Keratinocyte (primary cell): Measurements from ENCODE around the gene CNTF. TPM values are rescaled to one million over a fixed set of nuclear protein-coding genes. Genes with fewer than 3 reads are reported as not detected.

Experiments
- DNase-seq: peaks from one replicate; pipeline ENCODE4 v3.0.0-alpha.2; 2011; ENCODE audit warnings: low read depth, missing footprints, low spot score
- FAIRE-seq: peaks from 2 replicates; lab custom pipeline; 2011; peaks lifted over from hg19 to GRCh38; lab: Jason Lieb, UNC
- H2AFZ ChIP-seq: 2 replicates; pipeline ENCODE4 v1.6.0; 2012; ENCODE audit warnings: low read length, control low read depth, inconsistent platforms; ENCODE audit not compliant: control insufficient read depth
- H3K27ac ChIP-seq: 2 replicates; pipeline ENCODE4 v1.5.1; 2011; ENCODE audit warnings: low read length; ENCODE audit not compliant: control insufficient read depth, insufficient read depth
- H3K27me3 ChIP-seq: 3 replicates; pipeline ENCODE4 v1.6.0; 2011; ENCODE audit warnings: low read length; ENCODE audit not compliant: control insufficient read depth, insufficient read depth; ENCODE audit errors: extremely low read depth
- H3K36me3 ChIP-seq, 2 experiments: 2 replicates in 1 of 2; 3 replicates in 1 of 2; pipeline ENCODE4 v1.5.1; 2011; ENCODE audit warnings: low read length in 2 of 2, mild to moderate bottlenecking in 1 of 2; ENCODE audit not compliant: control insufficient read depth in 2 of 2, insufficient read depth in 2 of 2; ENCODE audit errors: extremely low read depth in 1 of 2
- H3K4me1 ChIP-seq: 3 replicates; pipeline ENCODE4 v1.5.1; 2011; ENCODE audit warnings: low read length; ENCODE audit not compliant: control insufficient read depth, insufficient read depth; ENCODE audit errors: extremely low read depth
- H3K4me2 ChIP-seq: 3 replicates; pipeline ENCODE4 v1.6.0; 2011; ENCODE audit warnings: low read depth, low read length; ENCODE audit not compliant: control insufficient read depth, insufficient read depth; ENCODE audit errors: extremely low read depth
- H3K4me3 ChIP-seq, 3 experiments: fragments of 200-600 bp in 1 of 3; sonication (generic) in 1 of 3; 2 replicates in 2 of 3; 3 replicates in 1 of 3; pipeline ENCODE4 v1.5.1; 2011 to 2016; ENCODE audit warnings: low read length in 3 of 3, mild to moderate bottlenecking in 3 of 3, control low read depth in 2 of 3, inconsistent platforms in 1 of 3, low read depth in 1 of 3, mixed read lengths in 1 of 3, mixed run types in 1 of 3, moderate library complexity in 1 of 3; ENCODE audit not compliant: control insufficient read depth in 2 of 3, insufficient read depth in 2 of 3; ENCODE audit errors: extremely low read depth in 1 of 3
- H3K79me2 ChIP-seq: 2 replicates; pipeline ENCODE4 v1.6.0; 2012; ENCODE audit warnings: low read length; ENCODE audit not compliant: control insufficient read depth, insufficient read depth
- H3K9ac ChIP-seq: 3 replicates; pipeline ENCODE4 v1.6.0; 2011; ENCODE audit warnings: low read length; ENCODE audit not compliant: control insufficient read depth, insufficient read depth; ENCODE audit errors: extremely low read depth
- H3K9me1 ChIP-seq: 3 replicates; pipeline ENCODE4 v1.6.0; 2011; ENCODE audit warnings: low read length; ENCODE audit not compliant: control insufficient read depth, insufficient read depth; ENCODE audit errors: extremely low read depth
- H3K9me3 ChIP-seq: 2 replicates; pipeline ENCODE4 v1.5.1; 2012; ENCODE audit warnings: low read depth, low read length; ENCODE audit not compliant: control insufficient read depth
- H4K20me1 ChIP-seq: 3 replicates; pipeline ENCODE4 v1.6.0; 2011; ENCODE audit warnings: low read length; ENCODE audit not compliant: control insufficient read depth, insufficient read depth; ENCODE audit errors: extremely low read depth
- EZH2 ChIP-seq: IDR thresholded peaks from one replicate; pipeline ENCODE4 v1.6.1; 2012; ENCODE audit warnings: inconsistent platforms, mild to moderate bottlenecking, low read length, moderate library complexity
- dilution Hi-C: fragments of 300-500 bp; cut with MboI; formaldehyde crosslinking; loops from one replicate; pipeline ENCODE4 v1.7.0; 2020; ENCODE audit warnings: low sequenced_read_pairs; ENCODE audit not compliant: extremely low pct_ligation_motif_present
- polyA plus RNA-seq, 5 experiments: library from polyadenylated mRNA; depleted of rRNA in 3 of 5; stranded (reverse) in 3 of 5; stranded (forward) in 1 of 5; unstranded in 1 of 5; fragments of >200 nt; gene quantifications; 1 replicate in 1 of 5; 2 replicates in 3 of 5; 3 replicates in 1 of 5; pipeline versions ENCODE4 v1.2.1 to v1.2.3, GENCODE V29; 2011 to 2012; ENCODE audit warnings: missing spikeins in 2 of 5, low read depth in 1 of 5, low replicate concordance in 1 of 5
- TF ChIP-seq, protein P1 (sequence below), 3 experiments: IDR thresholded peaks in 1 of 3; conservative IDR thresholded peaks in 1 of 3; optimal IDR thresholded peaks in 1 of 3; 2 replicates in 2 of 3; 3 replicates in 1 of 3; pipeline versions ENCODE3 to v1.5.1; 2011; ENCODE audit warnings: low read length in 3 of 3, mild to moderate bottlenecking in 3 of 3, moderate library complexity in 2 of 3, control low read depth in 1 of 3, inconsistent platforms in 1 of 3; ENCODE audit not compliant: insufficient read depth in 2 of 3; ENCODE audit errors: extremely low read depth in 1 of 3

The CNTF gene
- polyA plus RNA-seq, 1 donor (not counting 4 experiments of a cell fraction or from before 2014, with no cell fraction given) = 1.9 TPM

DNA sequence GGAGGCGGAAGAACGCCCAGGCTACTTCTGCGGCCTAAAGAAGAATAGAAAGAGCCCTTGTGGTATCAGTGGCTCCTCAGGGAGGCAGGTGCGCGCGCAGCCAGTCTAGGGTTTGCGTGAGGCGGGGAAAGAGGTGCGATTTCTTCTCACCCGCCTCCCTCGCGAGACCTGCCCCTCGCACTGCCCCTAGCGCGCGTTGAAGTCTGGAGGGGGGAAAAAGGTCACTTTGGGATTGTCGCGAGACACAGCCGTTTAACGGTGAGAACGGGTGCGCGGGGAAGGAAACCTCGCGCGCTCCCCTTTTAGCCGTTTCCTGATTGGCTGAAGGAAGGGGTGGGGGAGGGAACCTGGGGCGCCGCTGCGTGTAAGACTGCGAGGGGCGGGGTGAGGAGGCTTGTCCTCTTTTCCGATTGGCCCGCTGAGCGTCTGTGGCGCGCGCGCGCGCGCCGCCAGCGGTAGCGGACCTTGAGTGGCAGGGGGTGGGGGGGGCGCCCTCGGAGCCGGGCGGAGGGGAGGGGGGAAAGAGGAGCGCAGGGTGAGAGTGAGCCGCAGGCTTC lies 43.8 kb upstream of the CNTF start, which contains the start of gene ZFP91:
Gene ZFP91 (plus strand): TSS at position 429 of the 557 bp plus-strand sequence. CDS start 219 bp downstream, outside the sequence.
- Histone ChIP-seq H3K4me2 (peak within 1 kb of the TSS; percentile 99), H3K4me3 (peak within 1 kb of the TSS; percentile 94 to 96 (median 95)), H4K20me1 (peaks cover 3% of the 10 kb centered on the region), H3K27me3 (no peaks in the 10 kb centered on the region), H3K79me2 (peaks cover 50% of the 10 kb centered on the region), H3K9me3 (no peaks in the 10 kb centered on the region), H3K27ac (peak within 1 kb of the TSS; percentile 100), H3K9ac (peak within 1 kb of the TSS; percentile 100), H3K4me1 (peaks cover 58% of the 10 kb centered on the region), H3K9me1 (no peaks in the 10 kb centered on the region), H2AFZ (peak within 1 kb of the TSS; percentile 72), H3K36me3 (no peaks in the 10 kb centered on the region)
- dilution Hi-C loops = no loop called here
- DNase-seq (peak; percentile 81), FAIRE-seq (no peak)
- TF ChIP-seq, protein P1, sequence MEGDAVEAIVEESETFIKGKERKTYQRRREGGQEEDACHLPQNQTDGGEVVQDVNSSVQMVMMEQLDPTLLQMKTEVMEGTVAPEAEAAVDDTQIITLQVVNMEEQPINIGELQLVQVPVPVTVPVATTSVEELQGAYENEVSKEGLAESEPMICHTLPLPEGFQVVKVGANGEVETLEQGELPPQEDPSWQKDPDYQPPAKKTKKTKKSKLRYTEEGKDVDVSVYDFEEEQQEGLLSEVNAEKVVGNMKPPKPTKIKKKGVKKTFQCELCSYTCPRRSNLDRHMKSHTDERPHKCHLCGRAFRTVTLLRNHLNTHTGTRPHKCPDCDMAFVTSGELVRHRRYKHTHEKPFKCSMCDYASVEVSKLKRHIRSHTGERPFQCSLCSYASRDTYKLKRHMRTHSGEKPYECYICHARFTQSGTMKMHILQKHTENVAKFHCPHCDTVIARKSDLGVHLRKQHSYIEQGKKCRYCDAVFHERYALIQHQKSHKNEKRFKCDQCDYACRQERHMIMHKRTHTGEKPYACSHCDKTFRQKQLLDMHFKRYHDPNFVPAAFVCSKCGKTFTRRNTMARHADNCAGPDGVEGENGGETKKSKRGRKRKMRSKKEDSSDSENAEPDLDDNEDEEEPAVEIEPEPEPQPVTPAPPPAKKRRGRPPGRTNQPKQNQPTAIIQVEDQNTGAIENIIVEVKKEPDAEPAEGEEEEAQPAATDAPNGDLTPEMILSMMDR (optimal IDR thresholded peaks at IDR 0.05 in 1 of 3, IDR thresholded peaks at IDR 0.05 in 1 of 3, conservative IDR thresholded peaks at IDR 0.05 in 1 of 3; ENCODE audit: extremely low read depth in 1 of 3, insufficient read depth in 2 of 3, low read length in 3 of 3) = no peak
- TF ChIP-seq EZH2 = no peak

DNA sequence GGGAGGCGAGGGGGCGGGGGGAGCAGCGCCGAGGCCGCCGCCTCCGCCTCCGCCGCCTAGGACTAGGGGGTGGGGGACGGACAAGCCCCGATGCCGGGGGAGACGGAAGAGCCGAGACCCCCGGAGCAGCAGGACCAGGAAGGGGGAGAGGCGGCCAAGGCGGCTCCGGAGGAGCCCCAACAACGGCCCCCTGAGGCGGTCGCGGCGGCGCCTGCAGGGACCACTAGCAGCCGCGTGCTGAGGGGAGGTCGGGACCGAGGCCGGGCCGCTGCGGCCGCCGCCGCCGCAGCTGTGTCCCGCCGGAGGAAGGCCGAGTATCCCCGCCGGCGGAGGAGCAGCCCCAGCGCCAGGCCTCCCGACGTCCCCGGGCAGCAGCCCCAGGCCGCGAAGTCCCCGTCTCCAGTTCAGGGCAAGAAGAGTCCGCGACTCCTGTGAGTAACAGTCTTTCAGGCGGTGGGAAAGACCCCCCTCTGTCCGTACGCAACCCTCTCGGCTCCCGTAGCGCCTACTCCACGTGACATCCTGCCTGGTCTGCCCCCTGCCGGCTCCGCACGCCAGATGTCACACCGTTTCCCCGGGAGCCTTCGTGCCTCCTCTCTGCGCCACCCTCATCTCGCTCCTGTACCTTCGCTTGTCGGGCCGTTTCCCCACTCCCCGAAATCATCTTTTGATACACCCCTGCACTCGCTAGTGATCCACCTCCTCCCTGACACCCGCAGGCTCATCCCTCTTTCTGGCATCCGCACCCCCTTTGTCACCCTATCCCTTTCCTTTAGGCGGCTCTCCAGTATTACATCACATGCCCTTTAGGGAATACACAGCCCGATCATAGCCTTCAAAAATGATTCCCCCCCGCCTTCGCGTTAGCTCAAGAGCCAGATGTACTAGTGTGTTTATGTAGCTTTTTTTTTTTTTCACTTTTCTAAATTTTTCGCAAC lies 43.0 kb upstream of the CNTF start:
- no peak for DNase-seq
- H3K9me3 ChIP-seq = no peaks in the 10 kb centered on the region
- peaks cover 3% of the 10 kb centered on the region for H4K20me1 ChIP-seq
- peaks cover 51% of the 10 kb centered on the region for H3K4me1 ChIP-seq
- H3K9me1 ChIP-seq = no peaks in the 10 kb centered on the region
- H3K27ac ChIP-seq = peak overlapping the region; percentile 94
- H3K36me3 ChIP-seq = no peaks in the 10 kb centered on the region
- no peak for TF ChIP-seq EZH2
- TF ChIP-seq, protein P1 (optimal IDR thresholded peaks at IDR 0.05 in 1 of 3, IDR thresholded peaks at IDR 0.05 in 1 of 3, conservative IDR thresholded peaks at IDR 0.05 in 1 of 3; ENCODE audit: extremely low read depth in 1 of 3, insufficient read depth in 2 of 3, low read length in 3 of 3) = peak; percentile 84 to 96 (median 90)
- peak; percentile 13 for FAIRE-seq
- H3K4me2 ChIP-seq = peak overlapping the region; percentile 99
- dilution Hi-C loops = no loop called here
- peak overlapping the region; percentile 64 for H2AFZ ChIP-seq
- peak overlapping the region; percentile 96 for H3K9ac ChIP-seq
- no peaks in the 10 kb centered on the region for H3K27me3 ChIP-seq
- peak overlapping the region; percentile 69 to 96 (median 90) for H3K4me3 ChIP-seq
- peaks cover 57% of the 10 kb centered on the region for H3K79me2 ChIP-seq
